Measurements from ENCODE around the gene ALDOA.
"Not testable (repeated sequence)": the region's sequence is repeated elsewhere in the genome, so short reads cannot be mapped to it uniquely, and the experiment has no call there.

ALDOA gene

GRCh38 chr16:30091474-30092372, 26.2 kb downstream of the ALDOA start, which contains the start of gene TBX6:
Gene TBX6 (minus strand): TSS chr16:30091924. CDS start chr16:30091193, 731 bp downstream.
- peak; percentile 96 to 99 (median 98) for DNase-seq

- DNase-seq, result peak; percentile 95 to 98 (median 97)
Observed at GRCh38 chr16:30092373-30093010, 26.9 kb downstream of the ALDOA start.

- no peak for DNase-seq
Observed at GRCh38 chr16:30094541-30095165, 29.1 kb downstream of the ALDOA start.

- no peak for DNase-seq
Observed at GRCh38 chr16:30095166-30096078, 29.9 kb downstream of the ALDOA start.

GRCh38 chr16:30096105-30096861, 30.7 kb downstream of the ALDOA start, which contains the start of gene YPEL3:
Gene YPEL3 (minus strand): TSS chr16:30096213. CDS start chr16:30095482, 731 bp downstream.
- DNase-seq, result peak; percentile 72 to 93 (median 86)

- DNase-seq, result peak; percentile 36 to 60 (median 53)
Observed at GRCh38 chr16:30096862-30097563, 31.5 kb downstream of the ALDOA start.

GRCh38 chr16:30104090-30104489, 38.5 kb downstream of the ALDOA start:
- DNase-seq, result no peak

- no peak for DNase-seq
Observed at GRCh38 chr16:30104492-30104891, 38.9 kb downstream of the ALDOA start.

GRCh38 chr16:30108059-30108850, 42.7 kb downstream of the ALDOA start:
- no peak for DNase-seq

GRCh38 chr16:30110661-30111060, 45.1 kb downstream of the ALDOA start:
- DNase-seq, result no peak

- DNase-seq, result peak; percentile 62 to 80 (median 70)
Observed at GRCh38 chr16:30112197-30113030, 46.9 kb downstream of the ALDOA start.

- no peak for DNase-seq
Observed at GRCh38 chr16:30113031-30113710, 47.6 kb downstream of the ALDOA start, which contains the start of gene GDPD3. Gene GDPD3 (minus strand): TSS chr16:30113537. CDS start chr16:30113478, 59 bp downstream.

- DNase-seq, result no peak
Observed at GRCh38 chr16:30113711-30114333, 48.3 kb downstream of the ALDOA start.

- no peak for DNase-seq
Observed at GRCh38 chr16:30114411-30114810, 48.9 kb downstream of the ALDOA start.

GRCh38 chr16:30114833-30115232, 49.3 kb downstream of the ALDOA start:
- not testable (repeated sequence) for DNase-seq

GRCh38 chr16:30115238-30115637, 49.7 kb downstream of the ALDOA start:
- DNase-seq, result no peak
